NCI-H146 (cell line): ENCODE measurements around the gene SLC4A11.
"Not testable (repeated sequence)": the region's sequence is repeated elsewhere in the genome, so short reads cannot be mapped to it uniquely, and the experiment has no call there.

ENCODE experiments used
- DNase-seq: peaks from one replicate; lab custom pipeline; 2025; lab: John Stamatoyannopoulos, UW

SLC4A11 gene

GRCh38 chr20:3227936-3228749 lies 10.8 kb downstream of the SLC4A11 start:
- no peak for DNase-seq

- no peak for DNase-seq
Observed at GRCh38 chr20:3227506-3227905, 11.5 kb downstream of the SLC4A11 start.

GRCh38 chr20:3226864-3227263 lies 12.1 kb downstream of the SLC4A11 start:
- no peak for DNase-seq

- DNase-seq, result no peak
Observed at GRCh38 chr20:3226093-3226492, 12.9 kb downstream of the SLC4A11 start.

GRCh38 chr20:3224681-3225421 lies 14.1 kb downstream of the SLC4A11 start:
- DNase-seq, result no peak

- DNase-seq, result peak; percentile 29
Observed at GRCh38 chr20:3223994-3224680, 14.9 kb downstream of the SLC4A11 start.

GRCh38 chr20:3223651-3223993 lies 15.4 kb downstream of the SLC4A11 start:
- no peak for DNase-seq

- peak; percentile 100 for DNase-seq
Observed at GRCh38 chr20:3222635-3223600, 16.1 kb downstream of the SLC4A11 start.

- no peak for DNase-seq
Observed at GRCh38 chr20:3221398-3222226, 17.4 kb downstream of the SLC4A11 start.

- peak; percentile 55 for DNase-seq
Observed at GRCh38 chr20:3218307-3218988, 20.5 kb downstream of the SLC4A11 start.

- not testable (repeated sequence) for DNase-seq
Observed at GRCh38 chr20:3215359-3215917, 23.6 kb downstream of the SLC4A11 start.

GRCh38 chr20:3213226-3213625 lies 25.8 kb downstream of the SLC4A11 start:
- no peak for DNase-seq

GRCh38 chr20:3210346-3210745 lies 28.6 kb downstream of the SLC4A11 start:
- no peak for DNase-seq

- DNase-seq, result peak; percentile 46
Observed at GRCh38 chr20:3209946-3210317, 29.1 kb downstream of the SLC4A11 start.

- DNase-seq, result peak; percentile 62
Observed at GRCh38 chr20:3209257-3209945, 29.6 kb downstream of the SLC4A11 start, which contains the start of gene ITPA. ITPA (plus strand) TSS chr20:3209498; CDS start chr20:3209552, 54 bp downstream.

- DNase-seq, result no peak
Observed at GRCh38 chr20:3208786-3209256, 30.2 kb downstream of the SLC4A11 start.

GRCh38 chr20:3204124-3204794 lies 34.7 kb downstream of the SLC4A11 start, which contains the start of gene DDRGK1:
DDRGK1 (minus strand) TSS chr20:3204682; CDS start chr20:3204627, 55 bp downstream.
- DNase-seq, result peak; percentile 90
